OCI-LY7 (cell line): Measurements from ENCODE around the gene EIF1B. TPM values are rescaled to one million over a fixed set of nuclear protein-coding genes. Genes with fewer than 3 reads are reported as not detected.

ENCODE experiments used
- BruUV-seq: library from RNA; stranded (reverse); fragments of 400-500 nt; replicated peaks from 2 replicates; lab custom pipeline; 2021; lab: Mats Ljungman, UMichigan
- CTCF ChIA-PET: fragments of 300-600 bp; sonication (Branson Sonifier 250); formaldehyde crosslinking; loops from one replicate; lab custom pipeline; 2022; ENCODE audit warnings: antibody characterized with exemption; ENCODE audit not compliant: unreplicated experiment; lab: Charles Lee
- POLR2A ChIA-PET: fragments of 300-600 bp; sonication (Branson Sonifier 250); formaldehyde crosslinking; loops from one replicate; lab custom pipeline; 2022; ENCODE audit warnings: antibody characterized with exemption; lab: Charles Lee
- DNase-seq: peaks from one replicate; pipeline ENCODE4 v3.0.0-alpha.2; 2015; ENCODE audit warnings: low spot score
- H2AFZ ChIP-seq: fragments of 200-600 bp; sonication (generic), shearing (Covaris generic); 2 replicates; pipeline ENCODE4 v1.6.1; 2014; ENCODE audit warnings: mild to moderate bottlenecking, antibody characterized with exemption, low read length, moderate library complexity
- H3K27ac ChIP-seq: fragments of 200-600 bp; sonication (generic); 2 replicates; pipeline ENCODE4 v1.5.1; 2014; ENCODE audit warnings: mixed run types, low read depth, mild to moderate bottlenecking, moderate library complexity, low read length, inconsistent platforms; ENCODE audit not compliant: poor library complexity, severe bottlenecking
- H3K36me3 ChIP-seq: fragments of 200-600 bp; sonication (generic); 2 replicates; pipeline ENCODE4 v1.6.1; 2014; ENCODE audit warnings: mild to moderate bottlenecking, antibody characterized with exemption, low read length, moderate library complexity, mixed read lengths; ENCODE audit not compliant: insufficient read depth
- H3K4me1 ChIP-seq: fragments of 200-600 bp; sonication (generic); 2 replicates; pipeline ENCODE4 v1.5.1; 2014; ENCODE audit warnings: mild to moderate bottlenecking, low read length; ENCODE audit not compliant: insufficient read depth, poor library complexity, severe bottlenecking
- H3K4me2 ChIP-seq: fragments of 200-600 bp; sonication (generic); 2 replicates; pipeline ENCODE4 v1.6.1; 2014; ENCODE audit warnings: mild to moderate bottlenecking, low read length
- H3K4me3 ChIP-seq: fragments of 200-600 bp; sonication (generic); 2 replicates; pipeline ENCODE4 v1.5.1; 2014; ENCODE audit warnings: mild to moderate bottlenecking, low read depth, low read length; ENCODE audit not compliant: poor library complexity, severe bottlenecking
- H3K79me2 ChIP-seq: fragments of 200-600 bp; sonication (generic); 2 replicates; pipeline ENCODE4 v1.6.1; 2016; ENCODE audit warnings: low read depth, mild to moderate bottlenecking, low read length, moderate library complexity, mixed read lengths; ENCODE audit not compliant: insufficient read depth
- H3K9me2 ChIP-seq: fragments of 200-600 bp; sonication (generic); 2 replicates; pipeline ENCODE4 v1.6.1; 2016; ENCODE audit warnings: mild to moderate bottlenecking, low read length, mixed read lengths; ENCODE audit not compliant: insufficient read depth
- H3K9me3 ChIP-seq: fragments of 200-600 bp; sonication (generic); 2 replicates; pipeline ENCODE4 v1.6.1; 2014; ENCODE audit warnings: mild to moderate bottlenecking, mixed run types, low read length, mixed read lengths
- H4K20me1 ChIP-seq: fragments of 200-600 bp; sonication (generic); 2 replicates; pipeline ENCODE4 v1.6.1; 2014; ENCODE audit warnings: mild to moderate bottlenecking, antibody characterized with exemption, low read length, moderate library complexity, mixed read lengths; ENCODE audit not compliant: insufficient read depth
- EZH2phosphoT487 ChIP-seq: fragments of 200-600 bp; sonication (generic); IDR thresholded peaks from 2 replicates; pipeline ENCODE4 v1.6.1; 2018; ENCODE audit warnings: low read depth, borderline replicate concordance, mild to moderate bottlenecking, mixed run types, antibody characterized with exemption, low read length, moderate library complexity, mixed read lengths
- intact Hi-C: fragments of 100-400 bp; cut with micrococcal nuclease; formaldehyde crosslinking; loops from one replicate; pipeline ENCODE4 v1.10.0; 2022; ENCODE audit not compliant: unreplicated experiment
- total RNA-seq, 2 experiments: library from RNA; depleted of rRNA in 1 of 2; stranded (reverse); fragments of >200 nt in 1 of 2; shearing (Covaris generic) in 1 of 2; gene quantifications; 2 replicates each; pipeline ENCODE4 v1.2.3, GENCODE V29; 2014 to 2022
- TF ChIP-seq, protein P1 (sequence below): fragments of 200-600 bp; sonication (generic); conservative IDR thresholded peaks from 2 replicates; pipeline ENCODE4 v1.5.1; 2014; ENCODE audit warnings: mild to moderate bottlenecking, antibody characterized with exemption, low read length, moderate library complexity, mixed read lengths

The EIF1B gene
- total RNA-seq, 2 experiments from 2014 or later = 14.5 to 65.0 TPM

GRCh38 chr3:40333416-40333815 lies 23.9 kb downstream of the EIF1B start:
- H3K27ac ChIP-seq = no peak overlapping the region
- no peaks in the 10 kb centered on the region for H3K36me3 ChIP-seq
- no peaks in the 10 kb centered on the region for H3K4me1 ChIP-seq
- H3K4me2 ChIP-seq = no peak overlapping the region
- H4K20me1 ChIP-seq = no peaks in the 10 kb centered on the region
- H3K9me3 ChIP-seq = no peaks in the 10 kb centered on the region
- DNase-seq = no peak
- ChIA-PET POLR2A (interaction anchor here (0.8 kb wide), 1 partner anchor 28 kb away, joined by 3 read pairs; no protein-coding TSS in a partner anchor), CTCF (no interaction called here)
- intact Hi-C loops = no loop called here
- H3K79me2 ChIP-seq = no peaks in the 10 kb centered on the region
- TF ChIP-seq, protein P1, sequence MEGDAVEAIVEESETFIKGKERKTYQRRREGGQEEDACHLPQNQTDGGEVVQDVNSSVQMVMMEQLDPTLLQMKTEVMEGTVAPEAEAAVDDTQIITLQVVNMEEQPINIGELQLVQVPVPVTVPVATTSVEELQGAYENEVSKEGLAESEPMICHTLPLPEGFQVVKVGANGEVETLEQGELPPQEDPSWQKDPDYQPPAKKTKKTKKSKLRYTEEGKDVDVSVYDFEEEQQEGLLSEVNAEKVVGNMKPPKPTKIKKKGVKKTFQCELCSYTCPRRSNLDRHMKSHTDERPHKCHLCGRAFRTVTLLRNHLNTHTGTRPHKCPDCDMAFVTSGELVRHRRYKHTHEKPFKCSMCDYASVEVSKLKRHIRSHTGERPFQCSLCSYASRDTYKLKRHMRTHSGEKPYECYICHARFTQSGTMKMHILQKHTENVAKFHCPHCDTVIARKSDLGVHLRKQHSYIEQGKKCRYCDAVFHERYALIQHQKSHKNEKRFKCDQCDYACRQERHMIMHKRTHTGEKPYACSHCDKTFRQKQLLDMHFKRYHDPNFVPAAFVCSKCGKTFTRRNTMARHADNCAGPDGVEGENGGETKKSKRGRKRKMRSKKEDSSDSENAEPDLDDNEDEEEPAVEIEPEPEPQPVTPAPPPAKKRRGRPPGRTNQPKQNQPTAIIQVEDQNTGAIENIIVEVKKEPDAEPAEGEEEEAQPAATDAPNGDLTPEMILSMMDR = no peak
- TF ChIP-seq EZH2phosphoT487 = no peak
- H3K4me3 ChIP-seq = no peak overlapping the region
- H3K9me2 ChIP-seq = no peaks in the 10 kb centered on the region
- H2AFZ ChIP-seq = no peak overlapping the region
- BruUV-seq = no TSS peak

DNA sequence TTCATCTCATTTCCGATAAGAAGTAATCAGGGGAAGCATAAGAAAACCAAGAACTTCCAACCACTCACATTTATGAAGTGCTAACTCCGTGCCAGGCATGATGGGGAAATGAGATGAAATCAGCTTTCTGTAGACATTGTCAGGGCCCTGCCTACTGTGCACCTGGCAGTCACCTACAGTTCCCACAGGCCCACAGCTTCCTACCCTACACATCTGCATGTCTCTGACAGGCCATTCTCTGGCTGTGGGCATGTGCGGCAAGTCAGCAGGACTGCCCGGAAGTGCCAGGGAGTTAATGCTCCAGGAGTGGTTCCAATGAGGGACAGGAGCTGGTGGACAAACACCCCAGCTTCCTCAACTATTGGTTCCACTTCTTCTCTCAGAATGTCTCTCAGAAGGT lies 24.3 kb downstream of the EIF1B start:
- CTCF ChIA-PET = no interaction called here
- intact Hi-C loops = no loop called here
- no peaks in the 10 kb centered on the region for H3K9me2 ChIP-seq

GRCh38 chr3:40336101-40336500 lies 26.6 kb downstream of the EIF1B start:
- no peaks in the 10 kb centered on the region for H3K79me2 ChIP-seq
- intact Hi-C loops = no loop called here
- no peaks in the 10 kb centered on the region for H4K20me1 ChIP-seq
- DNase-seq = no peak
- TF ChIP-seq EZH2phosphoT487 = no peak
- TF ChIP-seq, protein P1 = no peak
- POLR2A ChIA-PET = no interaction called here
- CTCF ChIA-PET = no interaction called here
- H3K9me2 ChIP-seq = no peaks in the 10 kb centered on the region
- no peak overlapping the region for H3K4me3 ChIP-seq
- no peak overlapping the region for H3K27ac ChIP-seq
- no peaks in the 10 kb centered on the region for H3K9me3 ChIP-seq
- H3K4me1 ChIP-seq = no peaks in the 10 kb centered on the region
- no peak overlapping the region for H2AFZ ChIP-seq
- BruUV-seq = no TSS peak
- no peaks in the 10 kb centered on the region for H3K36me3 ChIP-seq
- H3K4me2 ChIP-seq = no peak overlapping the region

More for the DNA sequence above, 24.3 kb downstream of the EIF1B start:
- DNase-seq = no peak
- no TSS peak for BruUV-seq
- no peak overlapping the region for H3K4me3 ChIP-seq
- H3K9me3 ChIP-seq = no peaks in the 10 kb centered on the region
- POLR2A ChIA-PET = interaction anchor here (0.8 kb wide), 1 partner anchor 29 kb away, joined by 3 read pairs; no protein-coding TSS in a partner anchor
- no peak overlapping the region for H3K4me2 ChIP-seq
- no peaks in the 10 kb centered on the region for H4K20me1 ChIP-seq
- no peak overlapping the region for H2AFZ ChIP-seq
- no peak for TF ChIP-seq EZH2phosphoT487
- TF ChIP-seq, protein P1 = no peak
- no peaks in the 10 kb centered on the region for H3K36me3 ChIP-seq
- no peaks in the 10 kb centered on the region for H3K79me2 ChIP-seq
- no peak overlapping the region for H3K27ac ChIP-seq
- H3K4me1 ChIP-seq = no peaks in the 10 kb centered on the region
